CD4-positive, CD25-positive, alpha-beta regulatory T cell (primary cell): Measurements from ENCODE around the gene SLC9A8. TPM values are rescaled to one million over a fixed set of nuclear protein-coding genes. Genes with fewer than 3 reads are reported as not detected.
A peak's percentile ranks its signal among the peaks of the same experiment; 100 is the strongest.

Source experiments
- ATAC-seq, 2 donors: fragments of 150-1000 bp; cut with Tn5 transposase; one replicate each; pipeline ENCODE4 v1.10.0; 2021; ENCODE audit warnings: low read depth in 2 of 2, moderate number of reproducible peaks in 2 of 2, moderate library complexity in 1 of 2
- DNase-seq, 3 donors: peaks; one replicate each; pipeline versions ENCODE4 v3.0.0 to v3.0.0-alpha.2; 2012 to 2022; ENCODE audit warnings: mixed read lengths in 1 of 3
- H3K27ac ChIP-seq: one replicate; pipeline ENCODE4 v1.7.0; 2013; ENCODE audit warnings: mild to moderate bottlenecking, low read length; ENCODE audit not compliant: insufficient read depth, poor library complexity, severe bottlenecking
- H3K27me3 ChIP-seq: one replicate; pipeline ENCODE4 v1.7.0; 2013; ENCODE audit warnings: low read length; ENCODE audit not compliant: control insufficient read depth, insufficient read depth
- H3K36me3 ChIP-seq: one replicate; pipeline ENCODE4 v1.7.0; 2013; ENCODE audit warnings: mild to moderate bottlenecking, low read length, moderate library complexity; ENCODE audit not compliant: control insufficient read depth, insufficient read depth
- H3K4me1 ChIP-seq: 2 replicates; pipeline ENCODE4 v1.7.0; 2013; ENCODE audit warnings: mild to moderate bottlenecking, low read length; ENCODE audit not compliant: insufficient read depth, control insufficient read depth, poor library complexity, severe bottlenecking
- H3K4me3 ChIP-seq: one replicate; pipeline ENCODE4 v1.7.0; 2013; ENCODE audit warnings: low read depth, mild to moderate bottlenecking, low read length, moderate library complexity
- H3K9me3 ChIP-seq, 2 experiments: 1 replicate in 1 of 2; 2 replicates in 1 of 2; pipeline ENCODE4 v1.7.0; 2013; ENCODE audit warnings: low read length in 2 of 2, mild to moderate bottlenecking in 1 of 2, moderate library complexity in 1 of 2; ENCODE audit not compliant: control insufficient read depth in 2 of 2
- H3K27ac Mint-ChIP-seq, 3 donors: one replicate each; pipeline ENCODE4 v1.8.0; 2020 to 2022; ENCODE audit warnings: mild to moderate bottlenecking in 3 of 3, mixed read lengths in 3 of 3, moderate library complexity in 2 of 3
- H3K27me3 Mint-ChIP-seq: one replicate; pipeline ENCODE4 v1.8.0; 2022; ENCODE audit warnings: mild to moderate bottlenecking, mixed read lengths
- H3K36me3 Mint-ChIP-seq: one replicate; pipeline ENCODE4 v1.8.0; 2020; ENCODE audit warnings: mixed read lengths
- H3K4me1 Mint-ChIP-seq, 4 donors: one replicate each; pipeline ENCODE4 v1.8.0; 2020 to 2022; ENCODE audit warnings: mixed read lengths in 4 of 4, mild to moderate bottlenecking in 1 of 4
- H3K4me3 Mint-ChIP-seq, 4 donors: one replicate each; pipeline ENCODE4 v1.8.0; 2020 to 2022; ENCODE audit warnings: mild to moderate bottlenecking in 4 of 4, mixed read lengths in 4 of 4, moderate library complexity in 3 of 4
- H3K9me3 Mint-ChIP-seq, 7 donors: one replicate each; pipeline ENCODE4 v1.8.0; 2020 to 2022; ENCODE audit warnings: mixed read lengths in 7 of 7, mild to moderate bottlenecking in 3 of 7, moderate library complexity in 2 of 7
- polyA plus RNA-seq, 4 donors: library from polyadenylated mRNA; unstranded; fragments of 300-500 nt; fragmentation: Illumina TruSeq; gene quantifications; one replicate each; pipeline ENCODE4 v1.2.3, GENCODE V29; 2021
- total RNA-seq: library from RNA; stranded (reverse); gene quantifications from one replicate; pipeline ENCODE4 v1.2.3, GENCODE V29; 2022

The SLC9A8 gene
- total and polyA plus RNA-seq, 5 donors from 2014 or later = 4.9 to 47.4 (median 7.0) TPM

- no peak overlapping the region for H3K4me3 Mint-ChIP-seq
These were observed 53.4 kb downstream of the SLC9A8 start for GRCh38 chr20:49866051-49866450.

GRCh38 chr20:49867453-49868215, 55.0 kb downstream of the SLC9A8 start:
- Histone ChIP-seq H3K27ac (no peak overlapping the region), H3K36me3 (peaks cover 81% of the 10 kb centered on the region), H3K4me1 (no peaks in the 10 kb centered on the region), H3K4me3 (no peak overlapping the region), H3K9me3 (no peaks in the 10 kb centered on the region), H3K27me3 (no peaks in the 10 kb centered on the region)
- Mint-ChIP-seq H3K27me3 (no peaks in the 10 kb centered on the region), H3K9me3 (peaks cover 0 to 2% (median 0%) of the 10 kb centered on the region in 7 donors), H3K27ac (peak overlapping the region in 2 of 3 donors; percentile 46 to 68), H3K36me3 (peaks cover 33% of the 10 kb centered on the region), H3K4me3 (no peak overlapping the region), H3K4me1 (peaks cover 0 to 5% (median 1%) of the 10 kb centered on the region in 4 donors)
- ATAC-seq (no peak), DNase-seq (no peak)

More at GRCh38 chr20:49866051-49866450, 53.4 kb downstream of the SLC9A8 start:
- H3K27ac ChIP-seq = no peak overlapping the region
- no peaks in the 10 kb centered on the region for H3K4me1 ChIP-seq
- peaks cover 0 to 2% (median 0%) of the 10 kb centered on the region in 7 donors for H3K9me3 Mint-ChIP-seq
- H3K27me3 ChIP-seq = no peaks in the 10 kb centered on the region
- peaks cover 0 to 5% (median 4%) of the 10 kb centered on the region in 4 donors for H3K4me1 Mint-ChIP-seq
- H3K27ac Mint-ChIP-seq = peak overlapping the region in 1 of 3 donors; percentile 27
- no peaks in the 10 kb centered on the region for H3K27me3 Mint-ChIP-seq
- H3K36me3 ChIP-seq = peaks cover 81% of the 10 kb centered on the region
- peaks cover 47% of the 10 kb centered on the region for H3K36me3 Mint-ChIP-seq
- DNase-seq (no peak), ATAC-seq (no peak)
- H3K9me3 ChIP-seq = no peaks in the 10 kb centered on the region
- no peak overlapping the region for H3K4me3 ChIP-seq

- Mint-ChIP-seq H3K36me3 (peaks cover 33% of the 10 kb centered on the region), H3K4me3 (no peak overlapping the region), H3K27ac (peak overlapping the region in 1 of 3 donors; percentile 65), H3K4me1 (peaks cover 0 to 5% (median 1%) of the 10 kb centered on the region in 4 donors), H3K9me3 (peaks cover 0 to 2% (median 0%) of the 10 kb centered on the region in 7 donors), H3K27me3 (no peaks in the 10 kb centered on the region)
- Histone ChIP-seq H3K36me3 (peaks cover 75% of the 10 kb centered on the region), H3K4me1 (no peaks in the 10 kb centered on the region), H3K4me3 (no peak overlapping the region), H3K27me3 (no peaks in the 10 kb centered on the region), H3K27ac (no peak overlapping the region), H3K9me3 (no peaks in the 10 kb centered on the region)
- no peak for DNase-seq
- ATAC-seq = no peak
These were observed 55.9 kb downstream of the SLC9A8 start for GRCh38 chr20:49868538-49868937.

- ATAC-seq (no peak), DNase-seq (no peak)
- Mint-ChIP-seq H3K36me3 (peaks cover 33% of the 10 kb centered on the region), H3K27ac (peak overlapping the region in 1 of 3 donors; percentile 28), H3K4me1 (peaks cover 0 to 5% (median 1%) of the 10 kb centered on the region in 4 donors), H3K9me3 (peaks cover 0 to 2% (median 0%) of the 10 kb centered on the region in 7 donors), H3K4me3 (no peak overlapping the region), H3K27me3 (no peaks in the 10 kb centered on the region)
- no peaks in the 10 kb centered on the region for H3K27me3 ChIP-seq
- no peak overlapping the region for H3K27ac ChIP-seq
- no peak overlapping the region for H3K4me3 ChIP-seq
- H3K4me1 ChIP-seq = no peaks in the 10 kb centered on the region
- peaks cover 73% of the 10 kb centered on the region for H3K36me3 ChIP-seq
- no peaks in the 10 kb centered on the region for H3K9me3 ChIP-seq
These were observed 56.3 kb downstream of the SLC9A8 start for GRCh38 chr20:49868964-49869363.

GRCh38 chr20:49870261-49870660, 57.6 kb downstream of the SLC9A8 start:
- no peak overlapping the region for H3K27ac ChIP-seq
- DNase-seq (no peak), ATAC-seq (no peak)
- H3K27me3 Mint-ChIP-seq = no peaks in the 10 kb centered on the region
- H3K27me3 ChIP-seq = no peaks in the 10 kb centered on the region
- H3K36me3 Mint-ChIP-seq = peaks cover 34% of the 10 kb centered on the region
- H3K4me1 ChIP-seq = no peaks in the 10 kb centered on the region
- H3K27ac Mint-ChIP-seq = no peak overlapping the region
- no peak overlapping the region for H3K4me3 ChIP-seq
- H3K36me3 ChIP-seq = peaks cover 70% of the 10 kb centered on the region
- H3K9me3 ChIP-seq = no peaks in the 10 kb centered on the region
- no peak overlapping the region for H3K4me3 Mint-ChIP-seq
- H3K9me3 Mint-ChIP-seq = peaks cover 0 to 2% (median 0%) of the 10 kb centered on the region in 7 donors
- H3K4me1 Mint-ChIP-seq = peaks cover 0 to 5% (median 1%) of the 10 kb centered on the region in 4 donors

GRCh38 chr20:49871391-49871948, 58.8 kb downstream of the SLC9A8 start:
- Mint-ChIP-seq H3K27me3 (no peaks in the 10 kb centered on the region), H3K27ac (no peak overlapping the region), H3K4me1 (peaks cover 0 to 5% (median 1%) of the 10 kb centered on the region in 4 donors), H3K9me3 (peaks cover 0 to 2% (median 0%) of the 10 kb centered on the region in 7 donors), H3K4me3 (no peak overlapping the region), H3K36me3 (peaks cover 30% of the 10 kb centered on the region)
- H3K36me3 ChIP-seq = peaks cover 64% of the 10 kb centered on the region
- H3K27ac ChIP-seq = no peak overlapping the region
- no peaks in the 10 kb centered on the region for H3K27me3 ChIP-seq
- no peaks in the 10 kb centered on the region for H3K9me3 ChIP-seq
- ATAC-seq = no peak
- DNase-seq = no peak
- H3K4me1 ChIP-seq = no peaks in the 10 kb centered on the region
- H3K4me3 ChIP-seq = no peak overlapping the region

GRCh38 chr20:49872056-49872455, 59.4 kb downstream of the SLC9A8 start:
- Histone ChIP-seq H3K4me3 (no peak overlapping the region), H3K9me3 (no peaks in the 10 kb centered on the region), H3K27me3 (no peaks in the 10 kb centered on the region), H3K27ac (no peak overlapping the region), H3K36me3 (peaks cover 60% of the 10 kb centered on the region), H3K4me1 (no peaks in the 10 kb centered on the region)
- DNase-seq (no peak), ATAC-seq (no peak)
- Mint-ChIP-seq H3K36me3 (peaks cover 24% of the 10 kb centered on the region), H3K4me3 (no peak overlapping the region), H3K27me3 (no peaks in the 10 kb centered on the region), H3K4me1 (peaks cover 0 to 3% (median 0%) of the 10 kb centered on the region in 4 donors), H3K27ac (no peak overlapping the region), H3K9me3 (peaks cover 0 to 2% (median 0%) of the 10 kb centered on the region in 7 donors)
